ENCODE results near the gene PPP3CA.
"Not testable (repeated sequence)": the region's sequence is repeated elsewhere in the genome, so short reads cannot be mapped to it uniquely, and the experiment has no call there.

Gene PPP3CA

GRCh38 chr4:101211146-101211553 lies 136.2 kb downstream of the PPP3CA start:
- DNase-seq (ENCODE audit: low spot score) = no peak

GRCh38 chr4:101210331-101210730 lies 137.0 kb downstream of the PPP3CA start:
- DNase-seq (ENCODE audit: low spot score) = no peak

- DNase-seq (ENCODE audit: low spot score) = no peak
Observed at GRCh38 chr4:101208171-101208570, 139.2 kb downstream of the PPP3CA start.

- DNase-seq (ENCODE audit: low spot score) = no peak
Observed at GRCh38 chr4:101205916-101206315, 141.4 kb downstream of the PPP3CA start.

- no peak for DNase-seq (ENCODE audit: low spot score)
Observed at GRCh38 chr4:101201421-101201820, 145.9 kb downstream of the PPP3CA start.

GRCh38 chr4:101200561-101200960 lies 146.8 kb downstream of the PPP3CA start:
- DNase-seq (ENCODE audit: low spot score) = no peak

- no peak for DNase-seq (ENCODE audit: low spot score)
Observed at GRCh38 chr4:101199507-101200285, 147.6 kb downstream of the PPP3CA start.

- DNase-seq (ENCODE audit: low spot score) = no peak
Observed at GRCh38 chr4:101198682-101199339, 148.5 kb downstream of the PPP3CA start.

- DNase-seq (ENCODE audit: low spot score) = no peak
Observed at GRCh38 chr4:101197350-101197749, 150.0 kb downstream of the PPP3CA start.

- no peak for DNase-seq (ENCODE audit: low spot score)
Observed at GRCh38 chr4:101192244-101192643, 155.1 kb downstream of the PPP3CA start.

GRCh38 chr4:101191302-101192098 lies 155.8 kb downstream of the PPP3CA start:
- peak; percentile 68 for DNase-seq (ENCODE audit: low spot score)

- DNase-seq (ENCODE audit: low spot score) = no peak
Observed at GRCh38 chr4:101190751-101191150, 156.6 kb downstream of the PPP3CA start.

GRCh38 chr4:101188906-101189305 lies 158.4 kb downstream of the PPP3CA start:
- DNase-seq (ENCODE audit: low spot score) = no peak

GRCh38 chr4:101187841-101188240 lies 159.5 kb downstream of the PPP3CA start:
- no peak for DNase-seq (ENCODE audit: low spot score)

GRCh38 chr4:101186567-101187184 lies 160.7 kb downstream of the PPP3CA start:
- DNase-seq (ENCODE audit: low spot score) = no peak

GRCh38 chr4:101184668-101185067 lies 162.7 kb downstream of the PPP3CA start:
- DNase-seq (ENCODE audit: low spot score) = no peak

- no peak for DNase-seq (ENCODE audit: low spot score)
Observed at GRCh38 chr4:101183666-101184373, 163.5 kb downstream of the PPP3CA start.

- DNase-seq (ENCODE audit: low spot score) = no peak
Observed at GRCh38 chr4:101183221-101183620, 164.1 kb downstream of the PPP3CA start.

GRCh38 chr4:101182688-101183087 lies 164.6 kb downstream of the PPP3CA start:
- not testable (repeated sequence) for DNase-seq (ENCODE audit: low spot score)

GRCh38 chr4:101178731-101179130 lies 168.6 kb downstream of the PPP3CA start:
- no peak for DNase-seq (ENCODE audit: low spot score)

- DNase-seq (ENCODE audit: low spot score) = no peak
Observed at GRCh38 chr4:101177154-101177553, 170.2 kb downstream of the PPP3CA start.

All from ecto neural progenitor cell (in vitro differentiated cells).